GM23248 (cell line): ENCODE data around the gene EEF1B2. TPM values are rescaled to one million over a fixed set of nuclear protein-coding genes. Genes with fewer than 3 reads are reported as not detected.

Experiments
- DNase-seq: peaks from one replicate; pipeline ENCODE4 v3.0.0-alpha.2; 2015
- H2AFZ ChIP-seq: fragments of 200-600 bp; sonication (generic); 2 replicates; pipeline ENCODE4 v1.6.1; 2016; ENCODE audit warnings: antibody characterized with exemption
- H3F3A ChIP-seq: fragments of 200-600 bp; sonication (generic); 2 replicates; pipeline ENCODE4 v1.6.1; 2016; ENCODE audit warnings: mild to moderate bottlenecking, antibody characterized with exemption, mixed run types; ENCODE audit not compliant: insufficient read depth
- H3K27ac ChIP-seq: fragments of 200-600 bp; sonication (generic); 2 replicates; pipeline ENCODE4 v1.5.1; 2016; ENCODE audit warnings: mild to moderate bottlenecking
- H3K27me3 ChIP-seq: fragments of 200-600 bp; sonication (generic); replicated peaks from 2 replicates; pipeline ENCODE4 v1.6.1; 2016; ENCODE audit warnings: mild to moderate bottlenecking; ENCODE audit not compliant: insufficient read depth
- H3K36me3 ChIP-seq: fragments of 200-600 bp; sonication (generic); 2 replicates; pipeline ENCODE4 v1.6.1; 2016; ENCODE audit warnings: low read depth, mild to moderate bottlenecking
- H3K4me1 ChIP-seq: fragments of 200-600 bp; sonication (generic); 2 replicates; pipeline ENCODE4 v1.6.1; 2016; ENCODE audit warnings: mild to moderate bottlenecking; ENCODE audit not compliant: insufficient read depth
- H3K4me2 ChIP-seq: fragments of 200-600 bp; sonication (generic); one replicate; pipeline ENCODE4 v1.6.1; 2016; ENCODE audit warnings: mild to moderate bottlenecking; ENCODE audit not compliant: unreplicated experiment
- H3K4me3 ChIP-seq: fragments of 200-600 bp; sonication (generic); 2 replicates; pipeline ENCODE4 v1.5.1; 2016; ENCODE audit warnings: mild to moderate bottlenecking
- H3K79me2 ChIP-seq: fragments of 200-600 bp; sonication (generic); 2 replicates; pipeline ENCODE4 v1.6.1; 2016; ENCODE audit warnings: mild to moderate bottlenecking; ENCODE audit not compliant: insufficient read depth
- H3K9ac ChIP-seq: fragments of 200-600 bp; sonication (generic); 2 replicates; pipeline ENCODE4 v1.6.1; 2016; ENCODE audit warnings: mild to moderate bottlenecking
- H3K9me2 ChIP-seq: fragments of 200-600 bp; sonication (generic); 2 replicates; pipeline ENCODE4 v1.6.1; 2016; ENCODE audit warnings: mixed run types, mild to moderate bottlenecking, moderate library complexity; ENCODE audit not compliant: insufficient read depth
- H3K9me3 ChIP-seq: fragments of 200-600 bp; sonication (generic); one replicate; pipeline ENCODE4 v1.6.1; 2017; ENCODE audit warnings: low read depth
- H4K20me1 ChIP-seq: fragments of 200-600 bp; sonication (generic); 2 replicates; pipeline ENCODE4 v1.6.0; 2016; ENCODE audit not compliant: insufficient read depth
- EZH2 ChIP-seq: fragments of 200-600 bp; sonication (generic); IDR thresholded peaks from 2 replicates; pipeline ENCODE4 v1.6.1; 2018; ENCODE audit warnings: antibody characterized with exemption, mild to moderate bottlenecking; ENCODE audit not compliant: insufficient read depth, poor library complexity, severe bottlenecking
- EZH2phosphoT487 ChIP-seq: fragments of 200-600 bp; sonication (generic); IDR thresholded peaks from 2 replicates; pipeline ENCODE4 v1.6.1; 2018; ENCODE audit warnings: antibody characterized with exemption, moderate library complexity, mild to moderate bottlenecking, low read depth; ENCODE audit not compliant: insufficient read depth
- WGBS, 2 experiments: methylation state at CpG; one replicate each; pipeline ENCODE4 v1.1.6; 2015 to 2017; ENCODE audit warnings: low lambda C conversion rate in 2 of 2, low coverage in 1 of 2; ENCODE audit errors: missing lambda C conversion rate in 2 of 2; 5-methylcytosine and 5-hydroxymethylcytosine counted together
- in situ Hi-C: fragments of 300-500 bp; cut with MboI; formaldehyde crosslinking; loops from 2 replicates; pipeline ENCODE4 v1.15.0; 2020
- polyA plus RNA-seq: library from polyadenylated mRNA; unstranded; fragments of >200 nt; fragmentation: Nextera tagmentation; extraction: Ambion mirVana; gene quantifications from 2 replicates; pipeline ENCODE4 v1.2.1, GENCODE V29; 2016
- total RNA-seq: library from RNA; depleted of rRNA; stranded (reverse); fragments of >200 nt; shearing (Covaris generic); gene quantifications from 2 replicates; pipeline ENCODE4 v1.2.3, GENCODE V29; 2014

The EEF1B2 gene
- total and polyA plus RNA-seq, 2 experiments from 2014 or later, result 382 to 390 TPM

DNA sequence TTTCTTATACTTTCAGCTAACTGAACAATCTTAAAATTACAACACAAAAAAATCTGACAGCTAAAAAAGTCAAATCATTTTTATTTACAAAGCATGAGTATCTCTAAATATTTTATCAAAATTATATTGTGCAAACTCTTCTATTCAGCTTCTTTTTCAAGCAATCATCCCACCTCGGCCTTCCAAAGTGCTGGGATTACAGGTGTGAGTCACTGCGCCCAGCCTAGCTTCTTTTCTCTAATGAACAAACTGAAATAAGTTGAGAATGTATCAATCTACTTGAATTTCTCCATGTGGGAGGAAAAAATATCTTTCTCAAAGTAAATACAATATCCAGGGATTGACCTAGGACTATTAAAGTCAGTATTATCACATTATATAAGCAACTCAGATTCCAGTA, 15.3 kb upstream of the EEF1B2 start:
- no peaks in the 10 kb centered on the region for H3K4me1 ChIP-seq
- no peaks in the 10 kb centered on the region for H3K9me3 ChIP-seq
- DNase-seq, result no peak
- H3K27ac ChIP-seq, result no peak overlapping the region
- no peak overlapping the region for H3K9ac ChIP-seq
- H3K36me3 ChIP-seq, result peaks cover 84% of the 10 kb centered on the region
- H3K27me3 ChIP-seq, result no peaks in the 10 kb centered on the region
- H3K9me2 ChIP-seq, result no peaks in the 10 kb centered on the region
- TF ChIP-seq EZH2phosphoT487, result no peak
- TF ChIP-seq EZH2, result no peak
- no peak overlapping the region for H2AFZ ChIP-seq
- H4K20me1 ChIP-seq, result no peaks in the 10 kb centered on the region
- 95 to 98% methylated on average over 2 of the region's 2 CpGs for WGBS, 2 experiments
- peaks cover 27% of the 10 kb centered on the region for H3K79me2 ChIP-seq
- H3K4me2 ChIP-seq, result no peak overlapping the region
- H3K4me3 ChIP-seq, result no peak overlapping the region
- no peaks in the 10 kb centered on the region for H3F3A ChIP-seq
- in situ Hi-C loops, result no loop called here

DNA sequence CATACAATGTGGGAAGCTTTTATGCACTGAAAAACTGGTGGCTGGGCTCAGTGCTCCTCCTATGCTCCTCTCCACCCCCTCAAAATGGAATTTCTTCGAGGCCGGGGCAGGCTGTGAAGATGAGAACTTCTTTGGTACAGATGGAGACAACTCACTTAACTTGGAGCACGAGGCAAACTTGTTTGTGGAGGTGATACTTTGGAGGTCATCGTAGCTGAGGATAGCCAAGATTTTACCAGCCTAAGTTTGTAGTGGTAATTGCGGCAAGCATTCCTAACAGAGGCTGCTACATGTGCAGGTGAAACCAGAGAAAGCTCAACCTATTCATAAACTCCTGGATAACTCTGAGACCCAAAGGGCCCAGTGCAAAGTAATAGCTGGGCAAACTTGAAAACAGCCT, 14.0 kb upstream of the EEF1B2 start:
- no peak overlapping the region for H3K4me2 ChIP-seq
- H2AFZ ChIP-seq, result no peak overlapping the region
- H3K4me3 ChIP-seq, result no peak overlapping the region
- no peak for DNase-seq
- TF ChIP-seq EZH2 (no peak), EZH2phosphoT487 (no peak)
- no peaks in the 10 kb centered on the region for H3K9me2 ChIP-seq
- H3K4me1 ChIP-seq, result no peaks in the 10 kb centered on the region
- 64 to 67% methylated on average over 5 of the region's 5 CpGs for WGBS, 2 experiments
- H3K27ac ChIP-seq, result no peak overlapping the region
- H3K9ac ChIP-seq, result no peak overlapping the region
- no peaks in the 10 kb centered on the region for H3F3A ChIP-seq
- peaks cover 83% of the 10 kb centered on the region for H3K36me3 ChIP-seq
- in situ Hi-C loops, result no loop called here
- no peaks in the 10 kb centered on the region for H4K20me1 ChIP-seq
- no peaks in the 10 kb centered on the region for H3K27me3 ChIP-seq
- peaks cover 38% of the 10 kb centered on the region for H3K79me2 ChIP-seq
- H3K9me3 ChIP-seq, result no peaks in the 10 kb centered on the region

DNA sequence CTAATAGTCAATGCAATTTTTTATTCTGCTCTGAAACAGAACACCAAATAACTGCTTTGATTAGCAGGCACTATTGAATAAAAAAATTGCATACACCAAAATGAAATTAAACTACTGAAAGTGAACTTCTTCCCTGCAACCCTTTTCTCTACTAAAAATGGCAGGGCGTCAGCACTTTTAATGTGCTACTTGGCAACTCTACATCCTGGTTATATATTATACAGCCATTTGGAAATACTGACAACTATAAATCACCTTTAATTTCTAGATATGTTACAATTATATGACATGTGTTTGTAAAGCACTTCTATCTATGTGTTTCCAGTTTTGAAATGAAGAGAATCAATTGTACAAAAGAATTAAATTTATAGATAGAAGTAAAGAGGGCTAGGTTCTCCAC, 10.4 kb upstream of the EEF1B2 start:
- peaks cover 61% of the 10 kb centered on the region for H3K36me3 ChIP-seq
- H3K79me2 ChIP-seq, result peaks cover 75% of the 10 kb centered on the region
- no peak overlapping the region for H3K4me3 ChIP-seq
- H2AFZ ChIP-seq, result no peak overlapping the region
- no peak overlapping the region for H3K4me2 ChIP-seq
- no peak for DNase-seq
- in situ Hi-C loops, result no loop called here
- no peaks in the 10 kb centered on the region for H3K9me3 ChIP-seq
- no peak overlapping the region for H3K27ac ChIP-seq
- H3F3A ChIP-seq, result no peaks in the 10 kb centered on the region
- no peaks in the 10 kb centered on the region for H3K9me2 ChIP-seq
- no peaks in the 10 kb centered on the region for H3K27me3 ChIP-seq
- WGBS, 2 experiments, result 96 to 100% methylated on average over 1 of the region's 1 CpG
- no peaks in the 10 kb centered on the region for H3K4me1 ChIP-seq
- no peaks in the 10 kb centered on the region for H4K20me1 ChIP-seq
- no peak overlapping the region for H3K9ac ChIP-seq
- TF ChIP-seq EZH2 (no peak), EZH2phosphoT487 (no peak)

DNA sequence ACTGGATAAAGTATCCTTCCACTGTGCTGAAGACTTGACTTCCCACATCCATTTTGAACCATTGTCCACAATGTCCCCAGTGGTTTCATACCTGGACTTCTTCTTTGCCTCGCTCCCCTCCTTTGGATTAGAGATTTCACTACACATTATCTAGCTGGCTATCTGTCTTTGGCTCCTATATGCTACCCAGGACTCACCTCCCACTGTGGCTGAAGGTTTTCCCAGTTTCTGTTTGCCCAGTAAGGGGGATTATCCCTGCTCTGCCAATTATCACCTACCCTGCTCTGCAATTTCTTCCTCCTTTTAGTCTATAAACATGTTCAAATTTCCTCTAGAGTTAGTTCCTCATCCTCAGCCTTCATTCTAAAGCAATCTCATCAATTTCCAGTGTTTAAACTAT, 9.5 kb upstream of the EEF1B2 start:
- Histone ChIP-seq H3K36me3 (peaks cover 52% of the 10 kb centered on the region), H2AFZ (no peak overlapping the region), H3K27me3 (no peaks in the 10 kb centered on the region), H4K20me1 (no peaks in the 10 kb centered on the region), H3F3A (no peaks in the 10 kb centered on the region), H3K27ac (no peak overlapping the region), H3K4me2 (no peak overlapping the region), H3K9me2 (no peaks in the 10 kb centered on the region), H3K79me2 (peaks cover 83% of the 10 kb centered on the region), H3K4me1 (no peaks in the 10 kb centered on the region), H3K9me3 (no peaks in the 10 kb centered on the region), H3K4me3 (no peak overlapping the region), H3K9ac (no peak overlapping the region)
- 96 to 100% methylated on average over 1 of the region's 1 CpG for WGBS, 2 experiments
- no peak for DNase-seq
- in situ Hi-C loops, result no loop called here
- TF ChIP-seq EZH2 (no peak), EZH2phosphoT487 (no peak)

DNA sequence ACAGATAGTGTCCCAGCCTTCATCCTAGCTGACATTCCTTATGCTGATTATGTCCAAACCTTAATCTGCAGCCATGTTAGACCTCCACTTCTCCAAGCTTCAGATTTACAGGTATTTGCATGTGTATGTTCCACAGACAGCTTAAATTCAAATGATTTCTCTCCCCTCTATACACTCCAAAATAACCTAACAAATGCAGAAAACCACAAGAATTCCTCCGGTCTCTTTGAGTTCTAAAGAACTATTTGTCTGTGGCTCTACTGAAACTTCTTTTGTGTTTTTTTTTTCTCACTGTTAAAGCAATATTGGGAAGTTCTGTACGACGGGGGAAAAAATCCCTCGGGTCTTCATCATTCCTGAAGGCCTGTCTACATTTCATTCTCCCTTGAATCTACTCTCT, 9.1 kb upstream of the EEF1B2 start:
- Histone ChIP-seq H3K9ac (no peak overlapping the region), H2AFZ (no peak overlapping the region), H3F3A (no peaks in the 10 kb centered on the region), H3K4me2 (no peak overlapping the region), H3K4me1 (no peaks in the 10 kb centered on the region), H3K36me3 (peaks cover 49% of the 10 kb centered on the region), H3K9me3 (no peaks in the 10 kb centered on the region), H3K9me2 (no peaks in the 10 kb centered on the region), H3K27me3 (no peaks in the 10 kb centered on the region), H4K20me1 (no peaks in the 10 kb centered on the region), H3K27ac (no peak overlapping the region), H3K4me3 (no peak overlapping the region), H3K79me2 (peaks cover 85% of the 10 kb centered on the region)
- in situ Hi-C loops, result no loop called here
- no peak for TF ChIP-seq EZH2
- no peak for TF ChIP-seq EZH2phosphoT487
- DNase-seq, result no peak
- WGBS, 2 experiments, result 89 to 93% methylated on average over 4 of the region's 4 CpGs
